Hematopoietic multipotent progenitor cell treated with erythropoietin and hydrocortisone succinate and interleukin-3 and kit ligand, for 8 days (in vitro differentiated cells): ENCODE measurements around the gene MIEN1.
"Not testable (repeated sequence)": the region's sequence is repeated elsewhere in the genome, so short reads cannot be mapped to it uniquely, and the experiment has no call there.

ENCODE experiments used
- DNase-seq: peaks from one replicate; pipeline ENCODE4 v3.0.0-alpha.2; 2015

The MIEN1 gene, protein sequence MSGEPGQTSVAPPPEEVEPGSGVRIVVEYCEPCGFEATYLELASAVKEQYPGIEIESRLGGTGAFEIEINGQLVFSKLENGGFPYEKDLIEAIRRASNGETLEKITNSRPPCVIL

DNA sequence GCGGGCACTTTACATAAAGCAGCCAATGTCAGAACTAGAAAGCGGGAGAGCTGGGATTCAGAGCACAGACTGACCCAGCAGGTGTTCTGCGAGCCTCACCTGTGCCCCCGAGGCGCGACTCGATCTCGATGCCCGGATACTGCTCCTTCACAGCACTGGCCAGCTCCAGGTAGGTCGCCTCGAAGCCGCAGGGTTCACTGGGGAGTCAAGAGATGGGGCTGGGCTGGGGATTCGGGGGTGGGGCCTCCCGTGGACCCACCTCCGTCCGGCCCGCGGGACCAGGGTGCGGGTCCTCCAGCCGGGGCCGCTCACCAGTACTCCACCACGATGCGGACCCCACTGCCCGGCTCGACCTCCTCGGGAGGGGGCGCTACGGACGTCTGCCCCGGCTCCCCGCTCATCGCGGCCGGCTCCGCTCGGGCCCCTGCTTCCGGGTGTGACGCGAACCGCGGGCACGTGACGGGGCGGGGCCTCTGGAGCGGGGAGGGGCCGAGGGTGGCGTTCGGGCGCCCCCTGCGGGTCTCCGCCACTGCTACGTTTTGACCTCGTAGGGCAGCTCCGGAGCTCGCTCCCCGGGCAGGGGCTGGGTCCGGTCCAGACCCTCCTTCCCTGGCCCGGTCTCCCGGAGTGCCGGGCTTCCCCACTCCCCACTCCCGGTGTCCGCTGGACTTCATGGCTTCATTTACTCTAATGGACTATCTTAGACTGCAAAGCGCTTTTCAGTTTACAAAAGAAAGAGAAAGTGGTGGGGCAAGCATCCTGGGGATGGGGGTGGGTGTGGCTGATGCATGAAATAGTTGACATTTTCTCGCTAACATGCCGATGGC is at the start of gene MIEN1:
TSS of gene MIEN1 (minus strand) at position 438 of the 827 bp plus-strand sequence. CDS start at position 401, 37 bp downstream.
- peak; percentile 81 for DNase-seq

DNA sequence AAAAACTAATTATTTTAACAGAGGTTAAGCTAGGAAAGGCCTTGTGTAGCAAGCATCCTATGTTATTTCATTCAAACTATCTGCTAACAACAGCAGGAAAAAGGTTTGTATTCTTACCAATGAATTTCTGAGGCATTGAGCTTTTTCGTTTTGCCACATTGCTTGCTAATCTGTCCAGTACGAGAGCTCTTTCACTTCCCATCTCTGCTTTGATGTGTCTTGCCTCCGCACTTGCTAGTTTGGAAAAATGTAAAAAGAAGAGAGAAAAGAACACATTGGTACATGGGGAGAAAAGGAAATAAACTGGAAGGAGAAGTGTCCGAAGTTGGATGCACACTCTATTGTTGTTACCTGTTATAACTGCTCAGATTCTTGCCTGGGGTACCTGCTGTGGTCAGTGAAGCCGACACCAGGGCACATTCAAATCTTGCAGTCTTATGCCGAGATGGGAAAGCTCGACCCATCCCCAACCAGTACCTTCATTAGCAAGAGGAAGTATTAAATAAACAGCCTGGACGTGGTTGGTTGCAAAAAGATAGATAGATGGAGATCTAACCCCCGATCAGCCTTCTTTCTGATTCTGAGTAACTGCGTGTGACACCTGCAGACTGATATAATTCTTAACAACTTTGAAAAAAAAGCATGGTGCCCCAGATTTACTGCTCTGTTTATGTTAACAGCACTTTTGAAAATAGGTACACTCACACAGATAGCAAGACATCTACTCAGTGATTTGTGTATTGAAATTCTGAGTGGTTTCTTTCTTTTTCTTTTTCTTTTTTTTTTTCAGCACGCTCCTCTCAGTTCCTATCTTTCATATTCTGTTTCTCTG is 47.4 kb upstream of the MIEN1 start:
- no peak for DNase-seq

DNA sequence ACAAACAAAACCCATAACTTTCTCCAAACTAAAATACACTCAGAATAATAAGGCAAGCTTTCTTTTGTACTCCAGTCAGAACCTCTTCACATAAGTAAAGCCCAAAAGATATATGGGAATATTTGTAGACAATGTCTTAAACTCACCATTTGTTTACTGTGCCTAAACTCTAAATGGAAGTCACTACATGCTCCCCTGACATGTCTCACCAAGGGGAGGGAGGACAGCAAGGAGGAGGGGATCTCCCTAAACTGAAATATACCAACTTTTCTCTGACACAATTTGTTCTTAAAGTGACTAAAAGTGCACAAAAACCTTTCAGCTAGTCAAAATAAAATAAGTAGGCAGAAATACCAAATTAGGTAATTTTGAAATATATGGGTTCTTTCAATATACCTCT is 45.9 kb upstream of the MIEN1 start:
- DNase-seq = no peak

DNA sequence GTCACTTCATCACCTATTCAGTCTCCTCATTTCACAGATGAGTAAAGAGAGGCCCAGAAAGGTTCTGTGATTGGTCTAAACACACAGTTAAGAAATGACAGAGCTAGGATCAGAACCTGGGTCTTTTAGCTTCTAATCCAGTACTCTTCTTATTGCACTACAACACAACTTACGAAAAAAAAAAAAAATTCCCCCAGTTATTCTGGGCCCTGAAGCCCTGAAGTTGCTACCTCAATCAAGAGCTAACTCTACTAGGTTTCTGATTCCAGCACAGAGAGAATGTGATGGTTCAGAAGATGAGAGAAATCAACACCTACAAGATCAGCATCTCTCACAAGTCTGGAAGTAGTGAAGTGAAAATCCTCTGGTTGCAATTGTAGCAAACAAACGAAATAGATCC is 44.7 kb upstream of the MIEN1 start:
- DNase-seq = no peak

DNA sequence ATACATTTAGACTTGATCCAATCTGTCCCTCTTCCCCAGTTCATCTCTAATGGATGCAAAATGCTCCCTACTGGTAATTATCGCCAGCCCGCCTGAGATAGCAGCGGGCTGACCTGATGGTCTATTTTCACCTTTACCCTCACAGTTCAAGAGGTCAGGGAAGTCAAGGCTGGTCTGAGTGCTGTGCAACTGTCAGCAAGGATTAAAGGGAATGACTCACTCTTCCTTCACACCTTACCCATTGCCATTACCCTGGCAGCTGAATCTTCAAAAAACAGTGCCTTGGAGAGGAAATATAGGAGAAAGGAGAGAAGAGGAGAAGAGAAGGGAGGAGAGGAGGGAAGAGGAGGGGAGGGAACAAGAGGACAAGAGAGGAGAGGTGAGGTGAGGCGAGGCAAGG is 43.7 kb upstream of the MIEN1 start:
- DNase-seq = no peak

DNA sequence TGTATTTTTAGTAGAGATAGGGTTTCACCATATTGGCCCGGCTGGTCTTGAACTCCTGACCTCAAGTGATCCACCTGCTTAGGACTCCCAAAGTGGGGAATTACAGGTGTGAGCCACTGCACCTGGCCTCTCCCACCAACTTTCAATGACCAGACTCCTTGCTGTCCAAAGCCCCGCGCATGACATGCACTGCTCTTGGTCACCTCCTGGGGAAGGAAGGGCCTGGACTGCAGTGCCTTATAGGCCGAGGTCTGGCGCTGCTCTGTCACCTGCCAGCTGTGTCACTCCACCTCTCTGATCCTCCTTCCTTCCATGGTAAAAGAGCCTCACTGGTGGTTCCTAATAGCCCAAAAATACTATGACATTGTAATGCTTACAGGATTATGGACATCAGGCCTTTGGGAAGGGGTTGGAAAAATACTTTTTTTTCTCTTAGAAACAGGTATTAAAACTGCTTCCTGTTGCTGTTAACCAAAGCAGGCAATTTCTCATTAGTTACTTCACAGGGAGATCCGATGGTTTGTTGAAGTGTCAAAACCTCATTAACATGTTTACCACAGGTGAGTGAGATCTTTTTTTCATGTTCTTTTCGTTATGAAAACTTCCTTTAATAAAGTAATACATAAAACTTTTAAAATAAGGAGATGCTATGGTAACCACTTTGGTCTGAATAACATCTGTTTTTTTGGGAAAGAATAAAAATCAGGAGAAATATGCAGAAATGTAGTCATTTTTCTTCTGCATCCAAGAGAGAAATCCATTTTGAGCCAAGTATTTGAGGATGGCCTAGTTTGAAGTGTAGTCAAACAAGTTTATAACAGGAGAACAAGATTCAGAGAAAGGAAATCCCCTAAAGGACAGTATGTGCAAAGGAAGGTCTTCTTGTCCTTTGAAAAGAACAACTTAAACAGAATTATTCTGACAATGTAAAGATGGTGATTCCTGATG is 42.9 kb upstream of the MIEN1 start:
- DNase-seq = no peak

DNA sequence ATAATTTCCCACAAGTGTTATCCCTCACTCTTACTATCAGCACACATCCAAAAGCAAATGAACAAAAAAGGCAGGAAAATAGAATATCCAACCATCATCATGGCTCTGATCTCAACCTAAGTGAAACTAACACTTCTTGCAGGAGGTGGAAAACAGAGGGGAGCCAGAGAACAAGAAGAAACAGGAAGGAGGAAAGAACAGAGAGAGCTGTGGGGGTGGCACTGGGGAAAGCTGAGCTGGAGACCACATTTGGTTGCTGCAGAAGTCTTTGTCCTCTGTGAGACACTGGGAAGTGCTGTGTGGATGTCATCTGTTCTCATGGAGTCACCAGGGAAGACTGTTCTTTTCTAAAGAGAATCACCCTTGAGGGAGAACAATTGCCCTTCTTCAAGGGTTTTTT is 42.1 kb upstream of the MIEN1 start:
- DNase-seq = no peak

DNA sequence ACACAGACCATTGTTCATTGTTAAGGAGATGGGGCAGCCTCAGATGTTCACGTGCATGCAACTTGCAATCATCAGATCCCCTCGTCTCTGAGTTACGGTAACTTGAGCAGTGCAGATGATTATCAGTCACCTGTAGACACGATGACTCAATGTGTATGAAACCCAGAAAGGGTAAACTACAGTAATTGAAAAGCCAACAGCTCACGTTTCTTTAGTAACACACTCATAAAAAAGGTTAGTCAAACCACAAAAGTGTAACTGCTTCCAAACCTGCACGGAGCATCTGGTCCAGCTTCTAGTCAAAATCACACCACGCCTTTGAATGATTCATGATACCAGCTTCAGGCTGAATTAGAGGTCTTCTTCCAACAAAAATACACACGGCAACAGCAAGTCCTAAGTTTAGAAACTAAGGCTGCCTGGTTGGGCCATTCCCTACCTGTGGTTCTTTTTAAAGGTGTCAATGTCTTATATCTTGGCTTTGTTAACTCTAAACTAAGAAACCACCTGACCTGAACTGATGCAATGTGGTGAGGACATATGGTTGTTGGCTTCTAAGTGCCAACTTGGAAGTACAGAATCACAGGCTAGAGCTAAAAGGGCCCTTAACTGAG is 39.7 kb upstream of the MIEN1 start:
- DNase-seq = no peak

DNA sequence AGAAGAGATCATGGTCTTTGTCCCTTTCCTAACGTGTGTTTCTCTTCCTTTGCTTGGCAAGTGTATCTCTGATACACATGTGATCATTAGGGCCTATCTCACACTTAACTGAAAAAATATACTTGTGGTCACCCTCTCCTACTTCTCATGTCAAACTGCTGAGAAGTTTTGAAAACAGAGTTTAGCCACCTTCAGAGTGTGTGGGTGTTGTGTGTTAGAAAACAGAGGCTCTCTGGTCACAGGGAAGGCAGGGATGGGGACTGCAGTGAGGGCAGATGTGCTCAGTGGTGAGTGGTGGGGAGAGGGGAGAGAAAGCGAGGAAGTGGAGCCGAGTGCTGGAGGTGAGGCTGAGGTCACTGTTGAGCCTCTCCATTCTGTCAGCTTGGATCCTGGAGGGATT is 36.8 kb upstream of the MIEN1 start:
- DNase-seq = no peak

DNA sequence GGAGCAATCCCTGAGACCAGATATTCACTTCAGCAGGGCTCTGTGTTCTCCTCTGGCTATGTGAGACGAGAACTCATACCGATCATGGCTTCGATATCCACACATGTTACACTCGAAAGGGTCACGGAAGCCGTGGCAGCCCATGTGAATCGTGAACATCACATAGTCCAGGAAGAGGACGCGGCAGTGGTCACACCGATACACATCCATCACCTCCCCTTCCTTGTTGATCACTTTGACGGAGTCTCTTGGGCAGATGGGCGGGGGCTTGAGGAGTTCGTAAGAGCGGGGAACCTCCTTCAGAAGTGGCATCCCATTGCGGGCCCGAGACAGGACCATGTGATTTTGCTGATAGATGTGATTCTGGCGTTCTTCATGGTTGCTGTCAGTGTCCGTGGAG is 35.4 kb upstream of the MIEN1 start:
- no peak for DNase-seq

DNA sequence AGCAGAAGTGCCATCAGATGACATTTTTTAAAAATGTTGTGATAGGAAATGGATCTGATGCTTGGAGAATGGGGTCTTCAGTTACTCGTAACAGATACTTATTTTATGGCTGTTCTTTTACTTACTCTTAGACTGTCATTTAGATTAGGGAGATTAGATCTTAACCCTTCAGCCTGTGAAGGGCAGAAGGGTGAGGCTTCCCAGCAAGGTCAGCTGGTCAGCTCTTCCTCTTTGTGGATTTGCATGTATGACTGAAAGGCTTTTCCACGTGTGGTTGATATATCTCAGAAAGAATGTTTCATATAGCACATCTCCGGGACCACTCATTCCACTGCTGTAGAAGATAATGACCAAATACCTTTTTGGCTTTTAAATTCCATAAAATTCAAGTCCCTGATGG is 34.8 kb upstream of the MIEN1 start:
- no peak for DNase-seq

DNA sequence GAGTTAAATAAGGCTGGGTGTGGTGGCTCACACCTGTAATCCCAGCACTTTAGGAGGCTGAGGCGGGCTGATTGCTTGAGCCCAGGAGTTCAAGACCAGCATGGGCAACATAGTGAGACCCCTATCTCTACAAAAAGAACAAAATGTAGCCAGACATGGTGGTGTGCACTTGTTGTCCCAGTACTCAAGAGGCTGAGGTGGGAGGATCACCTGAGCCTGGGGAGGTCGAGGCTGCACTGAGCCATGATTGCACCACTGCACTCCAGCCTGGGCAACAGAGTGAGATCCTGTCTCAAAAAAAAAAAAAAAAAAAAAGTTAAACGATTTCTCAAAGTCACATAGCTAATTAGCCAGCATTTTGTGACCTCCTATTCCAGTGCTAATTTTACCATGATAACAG is 33.8 kb upstream of the MIEN1 start:
- not testable (repeated sequence) for DNase-seq

DNA sequence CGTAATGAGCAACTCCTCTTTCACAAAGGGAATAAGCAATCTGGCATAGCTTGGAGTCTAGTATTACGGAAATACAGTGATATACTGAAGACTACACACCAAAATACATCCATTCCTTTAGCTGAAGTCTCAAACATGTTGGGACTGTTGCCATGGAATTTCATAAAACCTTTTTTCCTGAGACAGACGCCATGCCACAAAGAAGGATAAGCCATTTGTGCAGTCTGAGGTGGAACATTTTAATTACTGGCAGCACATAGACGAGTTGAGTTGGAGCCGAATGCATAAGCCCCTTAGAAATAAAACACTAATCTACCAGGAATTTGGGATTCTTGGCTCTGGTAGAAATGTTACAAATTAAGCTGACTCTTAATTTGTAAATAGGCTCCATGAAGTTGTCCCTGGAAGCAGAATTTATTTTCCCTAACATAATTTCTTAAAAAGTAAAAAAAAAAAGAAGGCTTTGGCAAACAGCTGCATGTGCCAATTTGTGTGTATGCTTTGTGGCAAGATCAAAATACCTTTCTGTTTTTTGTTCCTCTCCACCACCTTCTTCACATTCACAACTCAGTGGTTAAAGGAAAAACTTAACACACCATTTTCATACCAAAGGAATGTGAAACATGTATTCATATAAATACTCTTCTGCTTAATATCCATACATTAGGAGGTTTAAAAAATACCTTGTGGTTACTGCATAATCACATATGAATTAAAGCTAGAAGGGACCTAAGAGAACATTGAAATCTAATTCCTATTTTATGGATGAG is 32.9 kb upstream of the MIEN1 start:
- no peak for DNase-seq

DNA sequence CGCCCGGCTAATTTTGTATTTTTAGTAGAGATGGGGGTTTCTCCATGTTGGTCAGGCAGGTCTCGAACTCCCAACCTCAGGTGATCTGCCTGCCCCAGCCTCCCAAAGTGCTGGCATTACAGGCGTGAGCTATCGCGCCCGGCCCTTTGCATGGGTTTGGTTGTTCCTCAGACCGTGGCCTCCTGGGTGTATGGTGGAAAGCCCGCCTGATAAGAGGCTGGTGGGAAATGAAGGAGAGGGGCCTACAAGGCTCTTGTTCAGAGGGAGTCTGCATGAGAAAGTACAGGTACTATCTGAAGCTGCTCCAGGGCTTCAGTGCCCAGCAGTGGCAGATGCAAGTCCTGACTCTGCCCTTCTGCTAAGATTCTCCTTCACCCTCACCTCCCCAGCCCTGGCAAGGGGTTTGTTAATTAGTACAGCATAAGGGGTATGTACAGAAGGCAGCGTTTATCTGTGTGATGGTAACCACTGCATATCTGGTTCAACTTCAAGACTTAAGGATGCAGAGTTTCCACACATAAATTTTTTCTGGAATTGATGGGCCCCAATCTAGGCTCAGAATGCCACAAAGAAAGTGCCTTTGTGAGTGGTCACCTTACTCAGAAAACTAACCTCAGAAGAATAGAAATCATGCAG is 31.6 kb upstream of the MIEN1 start:
- no peak for DNase-seq

DNA sequence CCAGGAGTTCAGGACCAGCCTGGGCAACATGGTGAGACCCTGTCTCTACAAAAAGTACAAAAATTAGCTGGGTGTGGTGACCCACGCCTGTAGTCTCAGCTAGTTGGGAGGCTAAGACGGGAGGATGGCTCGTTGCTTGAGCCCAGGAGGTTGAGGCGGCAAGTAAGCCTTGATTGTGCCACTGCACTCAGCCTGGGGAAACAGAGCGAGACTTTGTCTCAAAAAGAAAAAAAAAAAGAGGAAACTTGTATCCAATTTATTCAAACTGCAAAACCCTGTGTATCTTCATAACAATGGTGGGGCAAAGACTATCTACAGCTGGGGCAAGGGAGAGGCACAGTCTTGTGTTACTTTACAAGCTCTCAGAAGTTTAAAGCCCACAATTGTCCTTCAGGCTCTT is 28.9 kb upstream of the MIEN1 start:
- DNase-seq = no peak

DNA sequence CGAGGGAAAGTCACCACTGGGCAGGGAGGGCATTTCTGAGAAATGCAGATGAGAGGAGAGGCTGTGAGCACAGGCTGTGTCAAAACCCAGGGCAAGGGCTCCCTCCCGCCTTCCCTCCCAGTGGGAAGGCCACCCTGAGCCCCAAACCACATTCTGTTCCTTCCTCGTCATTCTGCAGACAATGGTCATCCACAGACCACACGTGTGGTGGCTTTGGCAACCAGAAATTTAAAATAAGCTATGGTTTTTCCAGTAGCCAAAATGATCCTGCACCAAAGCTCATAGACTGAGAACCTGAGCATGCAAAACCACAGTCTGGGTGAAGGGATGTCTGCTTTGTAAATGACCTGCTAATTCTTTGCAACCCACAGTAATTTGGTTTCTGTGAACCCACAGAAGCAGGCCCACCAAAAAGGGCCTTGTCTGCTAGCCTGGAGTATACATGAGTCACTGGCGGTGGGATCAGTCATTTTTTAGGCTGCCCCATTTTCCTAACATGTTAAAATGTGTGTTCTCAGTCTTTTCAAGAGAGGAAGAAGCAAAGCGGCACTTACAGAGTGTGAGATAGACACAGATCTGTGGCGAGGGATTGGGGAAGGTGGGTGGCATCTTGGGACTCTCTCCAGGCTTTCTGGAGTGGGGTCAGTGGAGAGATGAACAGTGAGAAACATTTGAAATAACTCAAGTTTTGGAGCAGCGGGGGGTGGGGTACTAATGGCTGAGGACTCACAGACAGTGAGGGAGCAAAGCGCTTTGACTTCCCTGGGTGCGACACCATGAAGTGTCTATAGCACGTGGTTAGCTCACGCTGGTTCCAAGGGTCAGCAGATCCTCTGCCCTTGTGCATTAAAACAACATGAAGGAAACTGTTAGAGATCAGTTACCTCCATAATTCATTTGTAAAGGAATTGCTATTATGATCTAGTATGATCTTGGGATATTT is 27.9 kb upstream of the MIEN1 start:
- no peak for DNase-seq

DNA sequence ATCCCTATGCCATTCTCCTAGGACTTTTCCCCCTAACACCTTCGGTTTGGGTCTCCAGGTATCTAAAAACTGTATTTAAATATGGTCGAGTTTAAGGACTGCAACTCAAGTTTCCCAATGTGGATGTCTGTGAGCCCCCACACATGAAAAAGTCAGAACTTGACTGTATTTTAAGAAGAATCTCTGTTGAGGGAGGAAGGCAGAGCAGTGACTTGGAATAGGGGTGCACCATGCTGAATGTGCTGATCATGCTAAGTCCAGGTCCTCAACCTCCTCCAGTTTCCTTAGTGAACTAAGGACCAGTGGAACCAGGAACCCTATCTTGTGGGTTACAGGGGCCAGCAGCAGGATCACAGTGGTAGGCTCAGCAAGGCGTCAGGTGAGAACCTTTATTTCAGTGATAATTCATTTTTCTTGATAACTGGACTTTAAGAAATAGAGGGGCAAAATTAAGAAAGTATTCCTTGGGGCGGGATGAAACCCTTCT is 26.9 kb upstream of the MIEN1 start:
- no peak for DNase-seq

DNA sequence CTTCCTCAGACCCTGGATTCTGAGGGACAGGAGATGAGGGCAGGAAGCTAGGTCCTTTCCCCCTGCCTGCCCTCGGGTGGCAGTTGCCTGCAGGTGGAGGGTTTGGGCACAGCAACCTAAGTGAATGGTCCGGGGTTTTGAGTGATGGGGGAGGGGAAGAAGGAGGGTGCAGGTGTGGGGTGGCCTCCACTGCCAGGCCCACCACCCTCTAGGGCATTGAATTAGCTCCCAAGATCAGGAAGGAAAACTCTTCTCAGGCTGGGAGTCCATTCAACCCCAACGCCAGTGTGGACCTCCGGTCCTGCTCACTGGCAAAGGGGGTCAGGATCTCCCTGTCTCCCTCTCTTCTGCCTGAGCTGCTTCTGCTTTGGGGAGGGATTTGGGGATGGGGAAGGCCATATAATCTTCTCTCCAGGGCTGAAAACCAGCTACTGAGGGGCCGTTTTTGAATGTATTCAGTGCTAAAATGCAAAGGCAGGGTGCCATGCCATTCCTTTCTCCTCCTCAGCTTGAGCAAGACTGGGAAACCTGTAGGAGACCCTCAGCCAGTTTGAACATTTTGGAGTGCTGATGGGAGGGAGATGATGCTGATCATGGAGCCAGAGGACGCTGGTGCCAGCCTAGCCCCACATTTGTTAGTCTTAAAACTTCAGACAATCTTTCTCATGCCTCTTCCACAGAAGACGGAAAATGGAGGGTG is 26.2 kb upstream of the MIEN1 start:
- no peak for DNase-seq
